Loucy (cell line): ENCODE measurements around the gene SPRYD3.
A peak's percentile ranks its signal among the peaks of the same experiment; 100 is the strongest.

Experiments
- H2AFZ ChIP-seq: fragments of 200-600 bp; sonication (generic); 2 replicates; pipeline ENCODE4 v1.6.0; 2016; ENCODE audit warnings: antibody characterized with exemption, mild to moderate bottlenecking, low read length, moderate library complexity
- H3F3A ChIP-seq: fragments of 200-600 bp; 2 replicates; pipeline ENCODE4 v1.6.0; 2016; ENCODE audit warnings: antibody characterized with exemption, low read depth, mild to moderate bottlenecking
- H3K27me3 ChIP-seq: fragments of 200-600 bp; sonication (generic); 2 replicates; pipeline ENCODE4 v1.6.1; 2014; ENCODE audit warnings: low read length, mild to moderate bottlenecking; ENCODE audit not compliant: insufficient read depth, poor library complexity, severe bottlenecking
- H3K36me3 ChIP-seq: fragments of 200-600 bp; sonication (generic); 2 replicates; pipeline ENCODE4 v1.6.1; 2016; ENCODE audit warnings: low read length; ENCODE audit not compliant: insufficient read depth
- H3K4me1 ChIP-seq: fragments of 200-600 bp; sonication (generic); 2 replicates; pipeline ENCODE4 v1.5.1; 2014; ENCODE audit warnings: low read length, mild to moderate bottlenecking; ENCODE audit not compliant: insufficient read depth, poor library complexity, severe bottlenecking
- H3K4me2 ChIP-seq: fragments of 200-600 bp; sonication (generic); 2 replicates; pipeline ENCODE4 v1.6.0; 2014; ENCODE audit warnings: antibody characterized with exemption, low read length, low read depth, mild to moderate bottlenecking; ENCODE audit not compliant: poor library complexity, severe bottlenecking
- H3K4me3 ChIP-seq: fragments of 200-600 bp; sonication (generic); 2 replicates; pipeline ENCODE4 v1.5.1; 2014; ENCODE audit warnings: low read length, mild to moderate bottlenecking, mixed read lengths; ENCODE audit not compliant: poor library complexity, severe bottlenecking
- H3K79me2 ChIP-seq: fragments of 200-600 bp; sonication (generic); 2 replicates; pipeline ENCODE4 v1.6.1; 2014; ENCODE audit warnings: low read length; ENCODE audit not compliant: insufficient read depth
- H3K9ac ChIP-seq: fragments of 200-600 bp; sonication (generic); 2 replicates; pipeline ENCODE4 v1.6.0; 2014; ENCODE audit warnings: mild to moderate bottlenecking, low read depth, low read length, moderate library complexity; ENCODE audit not compliant: poor library complexity, severe bottlenecking
- H3K9me2 ChIP-seq: fragments of 200-600 bp; sonication (generic); replicated peaks from 2 replicates; pipeline ENCODE4 v1.6.1; 2016; ENCODE audit warnings: low read depth, low read length, mixed read lengths
- H3K9me3 ChIP-seq: fragments of 200-600 bp; sonication (generic); 2 replicates; pipeline ENCODE4 v1.6.1; 2014; ENCODE audit warnings: mild to moderate bottlenecking, antibody characterized with exemption, low read length, low read depth; ENCODE audit not compliant: insufficient read depth
- H4K20me1 ChIP-seq: fragments of 200-600 bp; sonication (generic); 2 replicates; pipeline ENCODE4 v1.6.0; 2014; ENCODE audit warnings: antibody characterized with exemption, low read length, mild to moderate bottlenecking; ENCODE audit not compliant: insufficient read depth, poor library complexity, severe bottlenecking
- EZH2phosphoT487 ChIP-seq: fragments of 200-600 bp; IDR thresholded peaks from 2 replicates; pipeline ENCODE4 v1.6.1; 2018; ENCODE audit warnings: antibody characterized with exemption, mild to moderate bottlenecking, moderate library complexity, borderline replicate concordance
- TF ChIP-seq, protein P1 (sequence below): fragments of 200-600 bp; sonication (generic); conservative IDR thresholded peaks from 2 replicates; pipeline ENCODE4 v1.5.1; 2014; ENCODE audit warnings: mild to moderate bottlenecking, antibody characterized with exemption, low read length

The SPRYD3 gene

DNA sequence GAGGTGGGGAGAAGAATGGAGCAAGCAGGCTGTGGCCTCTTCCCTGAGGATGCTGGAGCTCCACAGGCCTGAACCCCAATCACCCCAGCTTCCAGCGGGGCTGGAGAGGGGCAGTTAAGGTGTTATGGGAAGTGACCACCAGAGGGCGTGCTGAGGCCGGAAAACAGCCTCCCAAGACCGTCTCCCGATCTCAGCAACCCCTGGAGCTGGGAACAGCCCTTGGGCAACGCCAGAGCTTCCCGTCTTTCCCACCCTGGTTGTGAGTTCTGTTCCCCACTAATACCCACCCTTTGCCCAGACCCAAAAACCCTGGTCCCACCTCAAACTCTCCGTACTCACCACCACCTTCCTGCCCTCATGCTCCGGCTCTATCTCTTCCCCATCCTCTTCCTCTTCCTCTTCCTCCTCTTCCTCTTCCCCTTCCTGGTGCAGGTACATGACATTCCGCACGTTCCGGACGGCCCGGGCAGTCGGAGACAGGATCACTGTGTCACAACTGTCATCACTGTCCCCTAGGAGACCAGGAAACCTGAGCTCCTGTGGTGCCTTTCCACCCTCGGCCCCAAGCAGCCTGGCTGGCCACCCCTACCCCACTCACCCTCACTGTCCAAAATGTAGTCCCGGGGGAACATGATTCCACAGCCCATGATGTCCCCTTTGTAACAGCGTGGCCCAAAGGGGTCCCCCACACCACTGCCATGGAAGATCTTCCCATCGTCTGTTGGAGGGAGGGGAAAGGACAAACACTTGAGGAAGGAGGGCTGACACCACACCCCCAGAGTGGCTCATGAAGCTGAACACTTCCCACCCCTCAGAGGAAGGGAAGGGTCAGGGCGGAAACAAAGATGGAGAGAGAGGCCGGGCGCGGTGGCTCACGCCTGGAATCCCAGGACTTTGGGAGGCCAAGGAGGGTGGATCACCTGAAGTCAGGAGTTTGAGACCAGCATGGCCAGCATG, 12.9 kb downstream of the SPRYD3 start:
- H3F3A ChIP-seq, result no peaks in the 10 kb centered on the region
- no peak overlapping the region for H3K9ac ChIP-seq
- no peak overlapping the region for H3K4me2 ChIP-seq
- H4K20me1 ChIP-seq, result no peaks in the 10 kb centered on the region
- H3K36me3 ChIP-seq, result peaks cover 7% of the 10 kb centered on the region; the same call in 1 of the 2 replicates
- H2AFZ ChIP-seq, result no peak overlapping the region
- H3K79me2 ChIP-seq, result no peaks in the 10 kb centered on the region
- H3K9me3 ChIP-seq, result no peaks in the 10 kb centered on the region
- no peaks in the 10 kb centered on the region for H3K27me3 ChIP-seq
- no peak for TF ChIP-seq EZH2phosphoT487
- TF ChIP-seq, protein P1, sequence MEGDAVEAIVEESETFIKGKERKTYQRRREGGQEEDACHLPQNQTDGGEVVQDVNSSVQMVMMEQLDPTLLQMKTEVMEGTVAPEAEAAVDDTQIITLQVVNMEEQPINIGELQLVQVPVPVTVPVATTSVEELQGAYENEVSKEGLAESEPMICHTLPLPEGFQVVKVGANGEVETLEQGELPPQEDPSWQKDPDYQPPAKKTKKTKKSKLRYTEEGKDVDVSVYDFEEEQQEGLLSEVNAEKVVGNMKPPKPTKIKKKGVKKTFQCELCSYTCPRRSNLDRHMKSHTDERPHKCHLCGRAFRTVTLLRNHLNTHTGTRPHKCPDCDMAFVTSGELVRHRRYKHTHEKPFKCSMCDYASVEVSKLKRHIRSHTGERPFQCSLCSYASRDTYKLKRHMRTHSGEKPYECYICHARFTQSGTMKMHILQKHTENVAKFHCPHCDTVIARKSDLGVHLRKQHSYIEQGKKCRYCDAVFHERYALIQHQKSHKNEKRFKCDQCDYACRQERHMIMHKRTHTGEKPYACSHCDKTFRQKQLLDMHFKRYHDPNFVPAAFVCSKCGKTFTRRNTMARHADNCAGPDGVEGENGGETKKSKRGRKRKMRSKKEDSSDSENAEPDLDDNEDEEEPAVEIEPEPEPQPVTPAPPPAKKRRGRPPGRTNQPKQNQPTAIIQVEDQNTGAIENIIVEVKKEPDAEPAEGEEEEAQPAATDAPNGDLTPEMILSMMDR, result peak; percentile 86
- H3K9me2 ChIP-seq, result no peaks in the 10 kb centered on the region
- no peaks in the 10 kb centered on the region for H3K4me1 ChIP-seq
- H3K4me3 ChIP-seq, result no peak overlapping the region

DNA sequence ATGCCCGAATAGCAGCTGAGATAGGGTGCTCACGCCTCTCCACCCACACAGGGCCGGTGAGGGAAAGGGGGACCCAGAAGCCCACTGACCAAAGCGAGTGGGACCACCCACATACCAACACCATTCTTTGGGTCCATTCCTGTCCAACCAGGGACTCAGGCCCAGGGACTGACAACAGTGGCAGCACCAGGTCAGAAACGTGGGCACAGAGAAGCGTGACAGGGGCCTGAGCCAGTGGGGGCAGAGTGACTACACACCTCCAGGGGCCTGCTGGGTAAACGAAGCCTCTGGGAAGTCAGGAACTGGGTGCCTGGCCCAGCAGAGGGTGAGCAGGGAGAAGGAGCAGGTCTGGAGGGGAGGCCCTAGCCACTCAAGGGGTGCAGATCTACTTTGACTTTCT, 13.7 kb downstream of the SPRYD3 start:
- H3K27me3 ChIP-seq, result no peaks in the 10 kb centered on the region
- H3K4me3 ChIP-seq, result no peak overlapping the region
- H3K9ac ChIP-seq, result no peak overlapping the region
- TF ChIP-seq, protein P1, result no peak
- no peak for TF ChIP-seq EZH2phosphoT487
- no peak overlapping the region for H3K4me2 ChIP-seq
- no peaks in the 10 kb centered on the region for H3K9me3 ChIP-seq
- no peaks in the 10 kb centered on the region for H3K9me2 ChIP-seq
- no peak overlapping the region for H2AFZ ChIP-seq
- H4K20me1 ChIP-seq, result no peaks in the 10 kb centered on the region
- no peaks in the 10 kb centered on the region for H3F3A ChIP-seq
- no peaks in the 10 kb centered on the region for H3K4me1 ChIP-seq
- H3K79me2 ChIP-seq, result no peaks in the 10 kb centered on the region
- H3K36me3 ChIP-seq, result peaks cover 7% of the 10 kb centered on the region; the same call in 1 of the 2 replicates

DNA sequence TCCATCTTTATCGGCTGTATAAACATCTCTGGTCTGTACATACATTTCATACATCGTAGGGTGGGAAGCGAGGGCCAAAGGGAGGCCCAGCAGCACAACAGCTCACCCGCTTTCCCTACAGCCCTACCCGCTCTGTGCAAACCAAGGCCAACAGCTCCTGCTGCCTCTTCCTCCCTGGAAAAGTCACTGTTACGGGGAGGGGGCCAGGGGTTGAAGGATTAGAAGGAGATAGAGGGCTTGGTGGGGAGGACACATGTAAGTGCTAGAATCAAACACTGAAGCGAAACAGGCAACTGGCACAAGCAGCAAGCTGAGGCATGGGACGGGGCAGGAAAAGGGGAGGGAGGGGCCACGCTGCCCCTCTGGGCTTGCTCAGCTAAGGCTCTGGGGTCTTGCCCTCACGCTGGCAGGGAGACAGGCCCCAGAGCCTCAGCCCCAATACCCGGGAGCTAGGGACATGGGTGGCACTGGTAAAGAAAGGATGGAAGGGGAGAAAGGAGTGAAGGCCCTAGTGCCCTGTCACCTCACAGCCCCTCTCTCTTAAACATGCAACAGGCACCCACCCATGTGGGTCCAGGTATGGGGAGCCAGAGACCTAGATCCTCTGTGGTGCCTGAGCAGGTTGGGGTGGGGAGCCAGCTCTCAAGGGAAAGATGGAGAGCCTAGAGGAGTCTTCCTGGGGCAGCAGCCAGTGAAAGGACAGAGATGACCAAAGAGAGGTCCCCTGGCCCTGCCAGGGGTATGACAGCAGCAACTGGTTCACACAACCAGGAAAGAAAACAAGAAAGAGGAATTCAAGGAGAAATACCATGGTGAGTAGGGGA, 14.4 kb downstream of the SPRYD3 start:
- TF ChIP-seq EZH2phosphoT487, result no peak

More for the DNA sequence above, 14.4 kb downstream of the SPRYD3 start:
- H3F3A ChIP-seq, result no peaks in the 10 kb centered on the region
- H3K9me2 ChIP-seq, result no peaks in the 10 kb centered on the region
- no peak overlapping the region for H3K9ac ChIP-seq
- no peaks in the 10 kb centered on the region for H3K9me3 ChIP-seq
- H4K20me1 ChIP-seq, result no peaks in the 10 kb centered on the region
- no peak overlapping the region for H2AFZ ChIP-seq
- H3K79me2 ChIP-seq, result no peaks in the 10 kb centered on the region
- no peaks in the 10 kb centered on the region for H3K27me3 ChIP-seq
- H3K36me3 ChIP-seq, result peaks cover 7% of the 10 kb centered on the region; the same call in 1 of the 2 replicates
- no peak overlapping the region for H3K4me2 ChIP-seq
- no peak overlapping the region for H3K4me3 ChIP-seq
- no peaks in the 10 kb centered on the region for H3K4me1 ChIP-seq
